Measurements from ENCODE around the gene ANKRD60.

ANKRD60 gene

GRCh38 chr20:58245181-58245891, 16.9 kb upstream of the ANKRD60 start:
- Histone ChIP-seq H3K4me3 (no peak overlapping the region), H3K27ac (no peak overlapping the region)

GRCh38 chr20:58244517-58245030, 16.1 kb upstream of the ANKRD60 start:
- Histone ChIP-seq H3K27ac (no peak overlapping the region), H3K4me3 (no peak overlapping the region)

- peak overlapping the region in 1 of 21 experiments; percentile 19 for H3K27ac ChIP-seq
- no peak overlapping the region for H3K4me3 ChIP-seq
These were observed 15.4 kb upstream of the ANKRD60 start for GRCh38 chr20:58243653-58244410.

GRCh38 chr20:58242824-58243223, 14.4 kb upstream of the ANKRD60 start:
- Histone ChIP-seq H3K27ac (no peak overlapping the region), H3K4me3 (no peak overlapping the region)

- Histone ChIP-seq H3K4me3 (no peak overlapping the region), H3K27ac (no peak overlapping the region)
These were observed 13.5 kb upstream of the ANKRD60 start for GRCh38 chr20:58241766-58242465.

- no peak overlapping the region for H3K27ac ChIP-seq
- no peak overlapping the region for H3K4me3 ChIP-seq
These were observed 12.0 kb upstream of the ANKRD60 start for GRCh38 chr20:58240471-58240870.

GRCh38 chr20:58239216-58239615, 10.8 kb upstream of the ANKRD60 start:
- Histone ChIP-seq H3K27ac (no peak overlapping the region), H3K4me3 (no peak overlapping the region)

GRCh38 chr20:58238490-58238889, 10.0 kb upstream of the ANKRD60 start:
- Histone ChIP-seq H3K27ac (no peak overlapping the region), H3K4me3 (no peak overlapping the region)

GRCh38 chr20:58237318-58238132, 9.1 kb upstream of the ANKRD60 start:
- Histone ChIP-seq H3K4me3 (peak overlapping the region in 6 of 7 experiments; percentile 29 to 49 (median 38)), H3K27ac (no peak overlapping the region)

GRCh38 chr20:58236612-58237317, 8.3 kb upstream of the ANKRD60 start:
- Histone ChIP-seq H3K4me3 (peak overlapping the region; percentile 27 to 49 (median 37)), H3K27ac (peak overlapping the region in 5 of 21 experiments; percentile 4 to 37 (median 26))

- Histone ChIP-seq H3K27ac (no peak overlapping the region), H3K4me3 (no peak overlapping the region)
These were observed 6.6 kb upstream of the ANKRD60 start for GRCh38 chr20:58235010-58235409.

- H3K4me3 ChIP-seq: no peak overlapping the region
- H3K27ac ChIP-seq: no peak overlapping the region
These were observed 5.6 kb upstream of the ANKRD60 start for GRCh38 chr20:58233881-58234528.

- Histone ChIP-seq H3K27ac (no peak overlapping the region), H3K4me3 (no peak overlapping the region)
These were observed 4.9 kb upstream of the ANKRD60 start for GRCh38 chr20:58233393-58233792.

GRCh38 chr20:58231683-58232082, 3.2 kb upstream of the ANKRD60 start:
- Histone ChIP-seq H3K27ac (no peak overlapping the region), H3K4me3 (no peak overlapping the region)

GRCh38 chr20:58229198-58229798, 845 bp upstream of the ANKRD60 start:
- Histone ChIP-seq H3K4me3 (no peak overlapping the region), H3K27ac (no peak overlapping the region)

GRCh38 chr20:58228103-58228483, 360 bp downstream of the ANKRD60 start:
- Histone ChIP-seq H3K4me3 (no peak overlapping the region), H3K27ac (no peak overlapping the region)

GRCh38 chr20:58227391-58228102, 906 bp downstream of the ANKRD60 start:
- Histone ChIP-seq H3K27ac (no peak overlapping the region), H3K4me3 (no peak overlapping the region)
